Ishikawa (cell line): ENCODE results near the gene STAT5A.

Source experiments
- CEBPB ChIP-seq: IDR thresholded peaks from 2 replicates; pipeline ENCODE4 v1.6.1; 2012
- CREB1 ChIP-seq: IDR thresholded peaks from 2 replicates; pipeline ENCODE4 v1.6.1; 2012; ENCODE audit warnings: low read depth
- EGR1 ChIP-seq: IDR thresholded peaks from 2 replicates; pipeline ENCODE4 v1.6.1; 2012
- EP300 ChIP-seq: IDR thresholded peaks from 2 replicates; pipeline ENCODE4 v1.6.1; 2012; ENCODE audit warnings: borderline replicate concordance
- FOXM1 ChIP-seq: IDR thresholded peaks from 2 replicates; pipeline ENCODE4 v1.6.1; 2012; ENCODE audit warnings: low read depth, borderline replicate concordance
- MAX ChIP-seq: IDR thresholded peaks from 2 replicates; pipeline ENCODE4 v1.6.1; 2012
- NFIC ChIP-seq: IDR thresholded peaks from 2 replicates; pipeline ENCODE4 v1.6.1; 2012
- RAD21 ChIP-seq: IDR thresholded peaks from 2 replicates; pipeline ENCODE4 v1.6.1; 2012; ENCODE audit warnings: low read depth
- TAF1 ChIP-seq: IDR thresholded peaks from 2 replicates; pipeline ENCODE4 v1.6.1; 2012; ENCODE audit warnings: low read depth, mild to moderate bottlenecking
- TCF12 ChIP-seq: IDR thresholded peaks from 2 replicates; pipeline ENCODE4 v1.6.1; 2012; ENCODE audit warnings: low read depth
- USF1 ChIP-seq: IDR thresholded peaks from 2 replicates; pipeline ENCODE4 v1.6.1; 2012
- YY1 ChIP-seq: IDR thresholded peaks from 2 replicates; pipeline ENCODE4 v1.6.1; 2012; ENCODE audit warnings: low read depth
- ZBTB7A ChIP-seq: IDR thresholded peaks from 2 replicates; pipeline ENCODE4 v1.6.1; 2012; ENCODE audit warnings: low read depth
- TF ChIP-seq, protein P1 (sequence below): IDR thresholded peaks from 2 replicates; pipeline ENCODE4 v1.6.1; 2012; ENCODE audit warnings: low read depth, mild to moderate bottlenecking

The STAT5A gene

DNA sequence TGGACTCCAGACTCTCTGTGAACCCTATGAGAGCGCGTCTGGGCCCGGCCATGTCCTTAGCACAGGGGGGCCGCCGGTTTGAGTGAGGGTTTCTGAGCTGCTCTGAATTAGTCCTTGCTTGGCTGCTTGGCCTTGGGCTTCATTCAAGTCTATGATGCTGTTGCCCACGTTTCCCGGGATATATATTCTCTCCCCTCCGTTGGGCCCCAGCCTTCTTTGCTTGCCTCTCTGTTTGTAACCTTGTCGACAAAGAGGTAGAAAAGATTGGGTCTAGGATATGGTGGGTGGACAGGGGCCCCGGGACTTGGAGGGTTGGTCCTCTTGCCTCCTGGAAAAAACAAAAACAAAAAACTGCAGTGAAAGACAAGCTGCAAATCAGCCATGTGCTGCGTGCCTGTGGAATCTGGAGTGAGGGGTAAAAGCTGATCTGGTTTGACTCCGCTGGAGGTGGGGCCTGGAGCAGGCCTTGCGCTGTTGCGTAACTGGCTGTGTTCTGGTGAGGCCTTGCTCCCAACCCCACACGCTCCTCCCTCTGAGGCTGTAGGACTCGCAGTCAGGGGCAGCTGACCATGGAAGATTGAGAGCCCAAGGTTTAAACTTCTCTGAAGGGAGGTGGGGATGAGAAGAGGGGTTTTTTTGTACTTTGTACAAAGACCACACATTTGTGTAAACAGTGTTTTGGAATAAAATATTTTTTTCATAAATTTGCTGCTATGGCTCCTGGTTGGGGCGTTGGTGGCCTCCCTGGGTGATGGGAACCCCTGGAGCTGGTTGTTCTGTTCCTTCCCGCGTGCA lies 23.1 kb downstream of the STAT5A start:
- TF ChIP-seq CEBPB = peak; percentile 75; the same call in 1 of the 2 replicates
- TF ChIP-seq, protein P1, sequence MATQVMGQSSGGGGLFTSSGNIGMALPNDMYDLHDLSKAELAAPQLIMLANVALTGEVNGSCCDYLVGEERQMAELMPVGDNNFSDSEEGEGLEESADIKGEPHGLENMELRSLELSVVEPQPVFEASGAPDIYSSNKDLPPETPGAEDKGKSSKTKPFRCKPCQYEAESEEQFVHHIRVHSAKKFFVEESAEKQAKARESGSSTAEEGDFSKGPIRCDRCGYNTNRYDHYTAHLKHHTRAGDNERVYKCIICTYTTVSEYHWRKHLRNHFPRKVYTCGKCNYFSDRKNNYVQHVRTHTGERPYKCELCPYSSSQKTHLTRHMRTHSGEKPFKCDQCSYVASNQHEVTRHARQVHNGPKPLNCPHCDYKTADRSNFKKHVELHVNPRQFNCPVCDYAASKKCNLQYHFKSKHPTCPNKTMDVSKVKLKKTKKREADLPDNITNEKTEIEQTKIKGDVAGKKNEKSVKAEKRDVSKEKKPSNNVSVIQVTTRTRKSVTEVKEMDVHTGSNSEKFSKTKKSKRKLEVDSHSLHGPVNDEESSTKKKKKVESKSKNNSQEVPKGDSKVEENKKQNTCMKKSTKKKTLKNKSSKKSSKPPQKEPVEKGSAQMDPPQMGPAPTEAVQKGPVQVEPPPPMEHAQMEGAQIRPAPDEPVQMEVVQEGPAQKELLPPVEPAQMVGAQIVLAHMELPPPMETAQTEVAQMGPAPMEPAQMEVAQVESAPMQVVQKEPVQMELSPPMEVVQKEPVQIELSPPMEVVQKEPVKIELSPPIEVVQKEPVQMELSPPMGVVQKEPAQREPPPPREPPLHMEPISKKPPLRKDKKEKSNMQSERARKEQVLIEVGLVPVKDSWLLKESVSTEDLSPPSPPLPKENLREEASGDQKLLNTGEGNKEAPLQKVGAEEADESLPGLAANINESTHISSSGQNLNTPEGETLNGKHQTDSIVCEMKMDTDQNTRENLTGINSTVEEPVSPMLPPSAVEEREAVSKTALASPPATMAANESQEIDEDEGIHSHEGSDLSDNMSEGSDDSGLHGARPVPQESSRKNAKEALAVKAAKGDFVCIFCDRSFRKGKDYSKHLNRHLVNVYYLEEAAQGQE = no peak

DNA sequence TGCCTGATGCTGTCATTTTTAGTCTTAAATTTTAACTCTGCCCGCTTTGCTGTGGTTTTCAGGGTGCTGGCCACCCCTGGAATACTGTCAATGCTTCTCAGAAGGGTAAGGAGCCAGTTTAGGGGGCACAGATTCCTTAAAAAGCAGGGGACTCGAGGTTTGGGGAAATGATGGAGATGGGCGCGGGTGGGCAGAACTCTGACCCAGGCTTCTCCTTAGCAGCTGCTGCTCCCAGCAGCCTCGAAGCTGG lies 23.7 kb downstream of the STAT5A start:
- TF ChIP-seq, protein P1 = no peak

GRCh38 chr17:42312285-42313130 lies 24.2 kb downstream of the STAT5A start:
- TF ChIP-seq TCF12 = no peak
- TF ChIP-seq RAD21 = peak; percentile 13; the same call in 1 of the 2 replicates

- TF ChIP-seq EGR1 (no peak), TAF1 (no peak), NFIC (no peak), FOXM1 (no peak)
These were observed 25.1 kb downstream of the STAT5A start for GRCh38 chr17:42313389-42313772.

DNA sequence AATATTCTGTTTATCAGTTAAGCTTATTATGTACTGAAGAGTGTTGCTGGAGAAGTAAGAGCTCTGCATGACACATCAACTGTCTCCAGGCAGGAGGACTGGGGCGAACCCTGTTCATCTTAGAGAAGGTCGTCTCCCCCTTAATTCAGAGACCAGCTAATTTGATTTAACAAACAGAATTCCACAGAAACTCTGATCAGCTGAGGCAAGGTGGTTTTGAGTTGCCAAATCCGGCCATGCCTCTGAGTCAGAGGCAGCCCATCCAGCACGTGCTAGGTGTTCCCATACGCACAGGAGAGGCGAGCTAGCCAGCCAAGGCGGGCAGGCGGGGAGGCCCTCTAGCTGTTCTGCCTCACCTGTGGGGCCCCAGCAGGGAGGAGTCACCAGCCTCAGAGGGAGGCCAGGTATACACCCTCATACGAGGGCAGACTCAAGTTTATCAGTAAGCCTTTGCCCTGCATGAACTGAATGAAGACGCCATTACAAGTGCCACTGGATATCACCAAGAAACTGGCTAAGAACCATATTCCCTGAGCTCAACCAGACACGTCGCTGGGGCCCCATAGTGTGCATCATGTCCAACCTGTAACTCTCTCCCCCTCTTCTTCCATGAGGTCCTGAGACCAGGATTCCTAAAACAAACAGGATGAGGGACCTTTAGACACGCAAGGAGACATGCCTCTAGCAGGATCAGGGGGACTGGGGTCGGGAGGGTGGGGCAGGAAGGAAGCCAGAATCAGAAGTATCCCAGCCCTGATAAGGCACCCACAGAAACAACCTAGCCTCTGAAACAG lies 25.7 kb downstream of the STAT5A start:
- TF ChIP-seq CREB1 (no peak), MAX (no peak), FOXM1 (no peak), USF1 (no peak), NFIC (no peak)

- no peak for TF ChIP-seq CEBPB
- TF ChIP-seq RAD21 = no peak
- TF ChIP-seq TAF1 = no peak
These were observed 27.3 kb downstream of the STAT5A start for GRCh38 chr17:42315402-42316156.

- no peak for TF ChIP-seq YY1
- no peak for TF ChIP-seq TAF1
- no peak for TF ChIP-seq USF1
- no peak for TF ChIP-seq ZBTB7A
- TF ChIP-seq MAX = no peak
- TF ChIP-seq EGR1 = no peak
- TF ChIP-seq, protein P1 = no peak
- no peak for TF ChIP-seq EP300
- no peak for TF ChIP-seq CREB1
- TF ChIP-seq NFIC = no peak
- no peak for TF ChIP-seq CEBPB
- no peak for TF ChIP-seq FOXM1
These were observed 28.5 kb downstream of the STAT5A start for GRCh38 chr17:42316755-42317154.
